Adrenal gland (tissue), 12 donors: ENCODE results near the gene IYD. TPM values are rescaled to one million over a fixed set of nuclear protein-coding genes. Genes with fewer than 3 reads are reported as not detected.
"Not testable (repeated sequence)": the region's sequence is repeated elsewhere in the genome, so short reads cannot be mapped to it uniquely, and the experiment has no call there.

Experiments used
- DNase-seq, 7 donors: peaks; one replicate each; pipeline ENCODE4 v3.0.0-alpha.2; 2019 to 2020
- H3K27ac ChIP-seq, 5 donors: fragments of 200-600 bp; sonication (generic) in 4 of 5; 1 replicate in 3 of 5; 2 replicates in 2 of 5; pipeline versions ENCODE4 v1.5.1 to v1.8.0; 2016 to 2020; ENCODE audit warnings: mild to moderate bottlenecking in 1 of 5
- H3K27me3 ChIP-seq: fragments of 200-600 bp; 2 replicates; pipeline ENCODE4 v1.8.0; 2021
- H3K36me3 ChIP-seq, 2 donors: fragments of 200-600 bp; replicated peaks in 1 of 2; 1 replicate in 1 of 2; 2 replicates in 1 of 2; pipeline versions ENCODE4 v1.5.1 to v1.8.0; 2018 to 2022
- H3K4me1 ChIP-seq, 2 donors: fragments of 200-600 bp; replicated peaks in 1 of 2; 1 replicate in 1 of 2; 2 replicates in 1 of 2; pipeline versions ENCODE4 v1.5.1 to v1.8.0; 2018 to 2021
- H3K4me3 ChIP-seq, 4 donors: fragments of 200-600 bp; sonication (generic) in 3 of 4; one replicate each; pipeline ENCODE4 v1.5.1; 2016 to 2018
- H3K9me3 ChIP-seq, 3 donors: fragments of 200-600 bp; sonication (generic) in 1 of 3; replicated peaks in 1 of 3; 1 replicate in 2 of 3; 2 replicates in 1 of 3; pipeline versions ENCODE4 v1.5.1 to v1.8.0; 2016 to 2021
- POLR2A ChIP-seq, 2 donors: fragments of 450-650 bp; IDR thresholded peaks; one replicate each; pipeline ENCODE4 v1.6.1; 2017; ENCODE audit warnings: antibody characterized with exemption in 2 of 2, mild to moderate bottlenecking in 2 of 2, moderate library complexity in 1 of 2
- WGBS, 4 donors: extraction: QIAGEN DNeasy Blood & Tissue Kit in 2 of 4; methylation state at CpG; one replicate each; pipeline versions ENCODE4 v1.1.5 to v1.1.7; 2013 to 2017; 5-methylcytosine and 5-hydroxymethylcytosine counted together
- intact Hi-C, 2 donors: fragments of 100-400 bp; cut with DNase I; formaldehyde crosslinking; loops; one replicate each; pipeline versions ENCODE4 v1.14.1 to v1.15.0; 2022 to 2023
- polyA plus RNA-seq, 3 donors: library from polyadenylated mRNA; stranded (reverse); fragments of 200-250 nt in 2 of 3; fragments of 350-450 nt in 1 of 3; fragmentation: Illumina TruSeq in 1 of 3; extraction: RNeasy Lipid Tissue Mini Kit (QIAGEN cat#74804) in 1 of 3; gene quantifications; one replicate each; pipeline ENCODE4 v1.2.3, GENCODE V29; 2013 to 2014
- total RNA-seq, 9 donors: library from RNA; depleted of rRNA in 4 of 9; stranded (reverse); fragments of >200 nt in 4 of 9; fragments of 120-200 nt in 1 of 9; fragmentation: NEBNext Ultra II Directional in 1 of 9; extraction: Animal tissue kit (Norgen Biotek cat#: 25700) in 1 of 9; gene quantifications; one replicate each; pipeline versions ENCODE4 v1.1.0 to v1.2.4, GENCODE V29; 2013 to 2023
- TF ChIP-seq, protein P1 (sequence below), 6 experiments: fragments of 450-650 bp in 4 of 6; fragments of 200-600 bp in 2 of 6; sonication (generic) in 1 of 6; IDR thresholded peaks; 1 replicate in 5 of 6; 2 replicates in 1 of 6; pipeline versions ENCODE4 v1.5.1 to v1.8.0; 2016 to 2021; ENCODE audit warnings: antibody characterized with exemption in 6 of 6, mild to moderate bottlenecking in 2 of 6, moderate library complexity in 1 of 6
- donor health status: healthy with polysubstance abuse.
- donor health status: Bipolar disorder and iron deficiency.
- donor health status: DM: yes; HTN: yes; CAD: no.
- donor health status: DM: no; HTN: no; CAD: no.
- donor health status: DM: no; HTN: no; CAD: no.
- donor health status: DM: yes; HTN: yes; CAD: no.

IYD gene
- total and polyA plus RNA-seq, 12 donors: 0.04 to 0.95 TPM; not detected in 10

DNA sequence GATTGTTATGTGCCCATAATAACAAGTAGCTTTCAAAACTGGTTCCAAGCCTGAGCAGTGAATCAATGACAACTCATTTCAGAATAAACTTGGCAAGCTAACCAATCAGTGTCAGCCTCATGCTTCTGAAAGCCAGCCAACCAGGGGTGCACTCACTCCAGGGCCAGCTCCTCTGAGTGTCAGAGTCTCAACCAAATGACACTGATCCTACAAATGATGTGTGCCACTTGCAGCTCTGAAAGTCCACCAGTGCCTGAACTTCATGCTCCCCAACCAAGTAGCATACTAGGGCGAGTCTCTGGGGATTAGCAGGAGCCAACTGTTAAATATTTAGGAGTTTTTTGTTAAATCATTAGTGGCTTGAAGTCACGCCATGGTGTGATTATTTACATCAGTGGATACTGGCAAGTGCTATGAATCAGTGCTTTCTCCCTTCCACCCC, 4.5 kb downstream of the IYD start:
- intact Hi-C loops: no loop called here
- DNase-seq: peak in 2 of 7 donors; percentile 7 to 21
- H3K27ac ChIP-seq: no peak overlapping the region
- no peaks in the 10 kb centered on the region for H3K9me3 ChIP-seq
- H3K36me3 ChIP-seq: no peaks in the 10 kb centered on the region
- no peaks in the 10 kb centered on the region for H3K4me1 ChIP-seq
- no peak overlapping the region for H3K4me3 ChIP-seq
- H3K27me3 ChIP-seq: no peaks in the 10 kb centered on the region
- WGBS, 4 donors: 61 to 73% (median 70%) methylated on average over 2 of the region's 2 CpGs
- TF ChIP-seq, protein P1, sequence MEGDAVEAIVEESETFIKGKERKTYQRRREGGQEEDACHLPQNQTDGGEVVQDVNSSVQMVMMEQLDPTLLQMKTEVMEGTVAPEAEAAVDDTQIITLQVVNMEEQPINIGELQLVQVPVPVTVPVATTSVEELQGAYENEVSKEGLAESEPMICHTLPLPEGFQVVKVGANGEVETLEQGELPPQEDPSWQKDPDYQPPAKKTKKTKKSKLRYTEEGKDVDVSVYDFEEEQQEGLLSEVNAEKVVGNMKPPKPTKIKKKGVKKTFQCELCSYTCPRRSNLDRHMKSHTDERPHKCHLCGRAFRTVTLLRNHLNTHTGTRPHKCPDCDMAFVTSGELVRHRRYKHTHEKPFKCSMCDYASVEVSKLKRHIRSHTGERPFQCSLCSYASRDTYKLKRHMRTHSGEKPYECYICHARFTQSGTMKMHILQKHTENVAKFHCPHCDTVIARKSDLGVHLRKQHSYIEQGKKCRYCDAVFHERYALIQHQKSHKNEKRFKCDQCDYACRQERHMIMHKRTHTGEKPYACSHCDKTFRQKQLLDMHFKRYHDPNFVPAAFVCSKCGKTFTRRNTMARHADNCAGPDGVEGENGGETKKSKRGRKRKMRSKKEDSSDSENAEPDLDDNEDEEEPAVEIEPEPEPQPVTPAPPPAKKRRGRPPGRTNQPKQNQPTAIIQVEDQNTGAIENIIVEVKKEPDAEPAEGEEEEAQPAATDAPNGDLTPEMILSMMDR (IDR thresholded peaks at IDR 0.05): no peak
- TF ChIP-seq POLR2A (IDR thresholded peaks at IDR 0.05): no peak

DNA sequence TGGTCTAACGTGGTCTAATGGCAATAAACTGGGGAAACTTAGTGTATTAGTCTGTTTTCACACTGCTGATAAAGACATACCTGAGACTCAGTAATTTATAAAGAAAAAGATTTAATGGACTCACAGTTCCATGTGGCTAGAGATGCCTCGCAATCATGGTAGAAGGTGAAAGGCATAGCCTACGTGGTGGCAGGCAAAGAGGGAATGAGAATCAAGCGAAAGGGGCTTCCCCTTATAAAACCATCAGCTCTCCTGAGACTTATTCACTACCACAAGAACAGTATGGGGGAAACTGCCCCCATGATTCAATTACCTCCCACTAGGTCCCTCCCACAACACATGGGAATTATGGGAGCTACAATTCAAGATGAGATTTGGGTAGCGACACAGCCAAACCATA, 5.5 kb downstream of the IYD start:
- H3K36me3 ChIP-seq, intact Hi-C loops, H3K27ac ChIP-seq, H3K27me3 ChIP-seq, H3K4me3 ChIP-seq, H3K4me1 ChIP-seq, DNase-seq, H3K9me3 ChIP-seq: not testable (repeated sequence)
- 49 to 83% (median 54%) methylated on average over 5 of the region's 5 CpGs for WGBS, 4 donors

DNA sequence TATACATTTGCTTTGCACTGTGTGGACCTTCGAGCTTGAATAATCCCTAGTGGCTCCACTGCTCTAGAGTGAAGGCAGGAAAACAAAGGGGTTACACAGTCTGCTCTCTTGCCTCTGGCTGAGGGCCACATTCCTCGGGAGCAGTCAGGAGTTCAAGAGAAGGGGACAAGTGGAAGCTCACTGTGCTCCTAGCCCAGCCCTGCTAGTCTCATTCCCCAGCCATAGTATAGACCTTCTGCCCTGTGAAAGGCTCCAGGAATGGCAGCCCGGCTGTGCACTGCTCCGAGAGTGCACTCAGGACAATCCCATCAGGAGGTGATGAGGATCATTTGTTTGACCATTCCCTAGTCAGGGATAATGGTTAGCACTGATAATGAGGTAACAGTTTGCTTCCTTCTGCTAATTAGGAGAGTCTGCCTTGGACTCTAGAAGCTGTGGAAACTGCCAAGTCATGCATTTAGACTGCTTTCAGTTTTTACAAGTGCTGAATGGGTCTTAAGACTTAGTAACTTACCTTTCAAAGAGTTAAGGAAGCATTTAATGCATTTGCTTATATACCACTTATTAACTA, 8.5 kb downstream of the IYD start:
- Histone ChIP-seq H3K4me3 (no peak overlapping the region), H3K36me3 (no peaks in the 10 kb centered on the region), H3K9me3 (no peaks in the 10 kb centered on the region), H3K27me3 (no peaks in the 10 kb centered on the region), H3K4me1 (no peaks in the 10 kb centered on the region), H3K27ac (no peak overlapping the region)
- DNase-seq: peak in 2 of 7 donors; percentile 13 to 18
- TF ChIP-seq POLR2A (IDR thresholded peaks at IDR 0.05): no peak
- TF ChIP-seq, protein P1 (IDR thresholded peaks at IDR 0.05): no peak
- 39 to 60% (median 45%) methylated on average over 2 to 4 of the region's 4 CpGs for WGBS, 4 donors
- intact Hi-C loops: no loop called here

DNA sequence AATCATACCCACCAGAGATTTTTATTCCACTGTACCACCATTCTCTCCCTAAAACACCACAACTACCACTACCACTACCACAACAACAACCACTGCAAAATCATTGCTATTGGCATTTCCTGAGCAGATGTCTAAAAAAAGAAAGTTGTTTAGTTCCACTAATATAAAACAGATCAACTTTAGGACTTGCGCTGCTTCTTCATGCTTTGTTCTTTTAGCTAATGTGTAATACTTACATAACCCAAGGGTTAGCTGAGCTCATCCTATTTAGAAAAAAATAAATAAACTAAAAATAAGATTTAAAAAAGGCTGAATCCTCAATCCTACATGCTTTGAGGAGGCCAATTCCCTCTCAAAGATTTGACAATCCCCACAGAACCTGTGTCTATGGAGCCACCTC, 11.4 kb downstream of the IYD start:
- Histone ChIP-seq H3K9me3 (no peaks in the 10 kb centered on the region), H3K4me3 (no peak overlapping the region), H3K27ac (no peak overlapping the region), H3K36me3 (no peaks in the 10 kb centered on the region), H3K27me3 (no peaks in the 10 kb centered on the region), H3K4me1 (no peaks in the 10 kb centered on the region)
- TF ChIP-seq, protein P1 (IDR thresholded peaks at IDR 0.05): no peak
- TF ChIP-seq POLR2A (IDR thresholded peaks at IDR 0.05): no peak
- DNase-seq: no peak
- intact Hi-C loops: no loop called here
- 78 to 96% (median 85%) methylated on average over 1 of the region's 1 CpG for WGBS, 4 donors

DNA sequence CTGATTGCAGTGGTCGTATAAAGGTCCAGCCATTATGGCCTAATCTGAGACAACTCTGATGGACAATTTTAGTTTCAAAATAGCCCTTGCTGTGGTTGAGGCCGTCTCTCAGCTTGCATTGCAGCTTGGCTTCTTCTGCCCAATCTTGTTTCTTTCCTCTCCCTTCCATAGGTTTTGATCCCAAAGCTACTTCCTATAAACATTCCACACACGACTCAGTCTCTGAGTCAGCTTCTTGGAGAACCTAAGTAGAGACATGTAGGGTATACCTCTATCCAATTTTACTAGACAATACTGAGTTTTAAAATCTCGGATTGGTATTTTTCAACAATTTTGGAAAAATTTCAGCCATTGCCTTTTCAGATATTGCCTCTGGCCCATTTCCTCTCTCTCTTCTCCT, 13.4 kb downstream of the IYD start:
- no peaks in the 10 kb centered on the region for H3K9me3 ChIP-seq
- no peak overlapping the region for H3K4me3 ChIP-seq
- no peak overlapping the region for H3K27ac ChIP-seq
- no peaks in the 10 kb centered on the region for H3K27me3 ChIP-seq
- DNase-seq: no peak
- 75 to 83% (median 80%) methylated on average over 4 of the region's 4 CpGs for WGBS, 4 donors
- no peak for TF ChIP-seq POLR2A (IDR thresholded peaks at IDR 0.05)
- TF ChIP-seq, protein P1 (IDR thresholded peaks at IDR 0.05): no peak
- no peaks in the 10 kb centered on the region for H3K4me1 ChIP-seq
- intact Hi-C loops: no loop called here
- H3K36me3 ChIP-seq: no peaks in the 10 kb centered on the region
